Measurements from ENCODE around the gene RPL36.

GRCh38 chr19:5687360-5688198 lies 2.5 kb upstream of the RPL36 start:
- TF ChIP-seq POLR2A (IDR thresholded peaks at IDR 0.05; ENCODE audit: low read depth, low read length) (no peak), POLR2AphosphoS5 (IDR thresholded peaks at IDR 0.05; ENCODE audit: low read depth, low read length) (no peak), TAF1 (IDR thresholded peaks at IDR 0.05; ENCODE audit: borderline replicate concordance, low read depth, low read length) (no peak)

Data from GM12892 (cell line).